ENCODE measurements around the gene HOXD9.

DNA sequence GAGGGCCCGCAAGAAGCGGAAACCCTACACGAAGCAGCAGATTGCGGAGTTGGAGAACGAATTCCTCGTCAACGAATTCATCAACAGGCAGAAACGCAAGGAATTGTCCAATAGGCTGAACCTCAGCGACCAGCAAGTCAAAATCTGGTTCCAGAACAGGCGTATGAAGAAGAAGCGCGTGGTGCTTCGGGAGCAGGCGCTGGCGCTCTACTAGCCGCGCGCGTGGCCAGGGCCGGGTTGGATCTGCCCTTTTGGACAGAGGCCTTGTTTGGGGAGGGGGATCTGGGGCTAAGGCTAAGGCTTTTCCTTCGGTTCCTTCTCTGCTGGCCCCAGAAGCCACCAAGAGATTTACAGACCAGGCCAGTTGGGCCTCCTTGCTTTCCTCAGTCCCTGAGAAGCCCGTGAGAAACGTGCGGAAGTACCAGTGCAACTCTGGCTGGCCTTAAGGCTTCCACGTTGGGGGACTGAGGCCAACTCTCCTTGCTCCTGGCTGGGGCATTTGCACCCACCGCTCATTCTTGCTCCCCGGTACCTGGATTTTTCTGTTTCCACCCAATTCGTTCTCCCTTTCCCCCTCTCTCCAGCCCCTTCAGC lies 21.9 kb upstream of the HOXD9 start:
- TF ChIP-seq YY1 (IDR thresholded peaks at IDR 0.05; ENCODE audit: insufficient read depth, insufficient read length) (no peak), ZNF274 (IDR thresholded peaks at IDR 0.05; ENCODE audit: low read depth, low read length) (no peak), SUZ12 (IDR thresholded peaks at IDR 0.05; ENCODE audit: extremely low read depth, insufficient read depth, insufficient read length) (no peak)
